T-helper 2 cell (primary cell): ENCODE results near the gene JKAMP.

Experiments used
- DNase-seq, 5 experiments: peaks; one replicate each; pipeline versions ENCODE4 v3.0.0 to v3.0.0-alpha.2; 2012 to 2022

Gene JKAMP

GRCh38 chr14:59541731-59542130, 57.4 kb downstream of the JKAMP start:
- no peak for DNase-seq

- no peak for DNase-seq
Measured at GRCh38 chr14:59543873-59544272, 59.6 kb downstream of the JKAMP start.

- no peak for DNase-seq
Measured at GRCh38 chr14:59547310-59547709, 63.0 kb downstream of the JKAMP start.
